Stimulated activated naive B cell treated with anti-CD40 and anti-IgM and Interleukin-4, amounts not matched to agents 10 μg/mL and 1 μg/mL and 100 μg/mL, for 72 hours (primary cell): ENCODE data around the gene ERAP2.
A peak's percentile ranks its signal among the peaks of the same experiment; 100 is the strongest.

Source experiments
- ATAC-seq, 2 donors: fragments of 150-1000 bp; cut with Tn5 transposase; replicated peaks; 2 replicates each; pipeline ENCODE4 v1.10.0; 2021; ENCODE audit warnings: moderate library complexity in 1 of 2
- DNase-seq: peaks from one replicate; pipeline ENCODE4 v3.0.0; 2021
- H3K27ac Mint-ChIP-seq: one replicate; pipeline ENCODE4 v1.8.0; 2022; ENCODE audit warnings: mild to moderate bottlenecking, mixed read lengths
- H3K27me3 Mint-ChIP-seq, 2 donors: one replicate each; pipeline ENCODE4 v1.8.0; 2022; ENCODE audit warnings: mixed read lengths in 2 of 2
- H3K36me3 Mint-ChIP-seq, 2 donors: one replicate each; pipeline ENCODE4 v1.8.0; 2022; ENCODE audit warnings: mixed read lengths in 2 of 2, mild to moderate bottlenecking in 1 of 2
- H3K4me1 Mint-ChIP-seq, 2 donors: one replicate each; pipeline ENCODE4 v1.8.0; 2022; ENCODE audit warnings: mixed read lengths in 2 of 2, mild to moderate bottlenecking in 1 of 2
- H3K4me3 Mint-ChIP-seq, 2 donors: one replicate each; pipeline ENCODE4 v1.8.0; 2022; ENCODE audit warnings: mild to moderate bottlenecking in 2 of 2, mixed read lengths in 2 of 2, moderate library complexity in 1 of 2
- H3K9me3 Mint-ChIP-seq, 2 donors: one replicate each; pipeline ENCODE4 v1.8.0; 2022; ENCODE audit warnings: mixed read lengths in 2 of 2, mild to moderate bottlenecking in 1 of 2

Gene ERAP2

DNA sequence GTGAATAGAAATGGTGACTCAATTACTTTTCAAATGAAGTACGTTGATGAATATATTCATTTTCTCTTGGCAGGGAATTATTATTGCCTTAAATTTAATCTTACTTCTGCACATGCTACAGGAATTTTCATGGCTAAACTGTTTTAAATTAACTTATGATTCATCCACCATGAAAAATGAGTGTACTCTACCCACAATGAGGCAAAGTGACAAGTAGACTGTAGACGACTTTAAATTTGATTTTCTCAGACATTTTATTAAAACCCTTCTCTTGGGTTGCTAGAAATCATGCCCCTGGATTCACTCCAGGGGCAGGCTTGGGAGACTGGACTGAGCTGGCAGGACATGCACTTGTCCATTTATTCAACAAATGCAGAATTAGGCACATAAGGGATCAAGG lies 23.5 kb upstream of the ERAP2 start:
- Mint-ChIP-seq H3K4me1 (no peaks in the 10 kb centered on the region), H3K27ac (no peak overlapping the region), H3K9me3 (peaks cover 4% of the 10 kb centered on the region in 2 donors), H3K4me3 (no peak overlapping the region), H3K27me3 (no peaks in the 10 kb centered on the region), H3K36me3 (peaks cover 0 to 4% of the 10 kb centered on the region in 2 donors)
- ATAC-seq (no peak), DNase-seq (no peak)

DNA sequence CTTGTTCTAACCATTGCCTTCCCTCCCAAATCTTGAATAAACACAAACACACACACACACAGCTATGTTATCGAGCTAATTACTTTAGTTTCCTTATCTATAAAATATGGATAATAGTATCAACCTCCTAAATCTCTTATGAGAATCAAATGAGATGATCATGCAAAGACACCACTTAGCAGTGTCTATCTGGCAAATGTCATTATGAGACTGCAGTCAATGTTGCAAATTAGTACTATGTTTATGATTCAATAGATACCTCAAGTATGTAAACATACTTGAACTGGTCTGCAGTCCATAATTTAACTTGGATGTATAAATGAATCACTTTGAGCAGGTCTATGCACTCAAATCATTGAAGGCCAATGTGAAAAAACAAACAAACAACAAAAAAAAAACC lies 22.2 kb upstream of the ERAP2 start:
- H3K36me3 Mint-ChIP-seq, result peaks cover 0 to 4% of the 10 kb centered on the region in 2 donors
- no peak overlapping the region for H3K27ac Mint-ChIP-seq
- ATAC-seq (no peak), DNase-seq (no peak)
- no peak overlapping the region for H3K4me3 Mint-ChIP-seq
- H3K9me3 Mint-ChIP-seq, result peaks cover 4% of the 10 kb centered on the region in 2 donors
- no peaks in the 10 kb centered on the region for H3K4me1 Mint-ChIP-seq
- no peaks in the 10 kb centered on the region for H3K27me3 Mint-ChIP-seq

DNA sequence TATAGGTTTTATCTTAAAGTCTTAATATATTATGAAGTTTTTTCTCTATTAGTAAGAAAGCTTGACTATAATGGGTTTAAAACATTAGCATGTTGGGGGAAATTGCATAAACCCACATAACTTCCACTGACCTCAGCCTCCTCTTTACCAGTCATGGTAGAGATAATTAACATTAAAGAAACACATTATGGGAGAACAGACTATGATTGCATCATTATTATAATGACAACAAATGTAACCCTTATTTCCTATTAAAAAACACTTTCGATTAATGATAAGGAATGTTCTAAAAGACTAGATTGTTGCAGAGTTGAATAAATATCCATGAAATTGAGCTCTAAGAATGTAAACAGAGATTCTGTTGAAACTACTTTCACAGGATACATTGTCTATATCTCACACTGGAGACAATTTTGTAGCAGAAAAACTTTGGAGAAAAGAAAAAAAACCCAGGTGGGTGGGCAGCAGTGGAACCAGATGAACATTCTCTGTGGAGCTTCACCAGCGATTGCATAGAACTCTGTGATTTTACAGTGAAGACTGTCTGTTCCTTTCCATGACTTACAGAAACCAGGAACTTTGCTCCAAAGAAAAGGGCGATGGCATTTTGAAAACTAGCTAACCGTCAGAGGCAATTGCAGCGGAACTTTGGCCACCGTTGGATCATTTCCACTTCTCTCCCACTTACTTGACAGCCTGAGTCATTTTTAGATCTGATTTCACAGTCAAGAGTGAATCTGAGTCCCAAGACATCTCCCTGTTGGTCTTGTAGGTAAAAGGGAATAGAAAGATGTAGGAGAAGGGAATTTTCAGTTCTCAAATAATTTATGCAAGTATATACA lies 21.0 kb upstream of the ERAP2 start:
- DNase-seq (no peak), ATAC-seq (no peak)
- Mint-ChIP-seq H3K36me3 (no peaks in the 10 kb centered on the region), H3K27ac (no peak overlapping the region), H3K27me3 (no peaks in the 10 kb centered on the region), H3K4me1 (no peaks in the 10 kb centered on the region), H3K9me3 (no peaks in the 10 kb centered on the region), H3K4me3 (no peak overlapping the region)

DNA sequence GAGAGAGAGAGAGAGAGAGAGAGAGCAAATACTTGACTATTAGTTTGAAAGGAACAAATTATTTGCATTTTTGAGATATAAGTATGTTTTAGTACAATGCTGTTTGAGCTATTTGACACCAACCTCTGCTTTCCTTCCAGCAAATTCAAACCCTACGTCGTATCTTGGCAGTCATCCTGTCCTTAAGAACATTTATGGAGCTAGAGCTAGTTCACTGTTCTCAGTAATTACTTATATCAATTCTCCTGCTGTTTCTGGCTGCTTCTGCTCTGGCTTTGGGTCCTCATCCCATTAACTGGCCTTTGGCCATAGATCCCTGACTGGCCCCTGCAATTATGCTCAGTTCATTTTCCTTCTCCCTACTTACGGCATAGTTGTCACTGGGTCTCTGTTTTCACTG lies 19.9 kb upstream of the ERAP2 start:
- H3K36me3 Mint-ChIP-seq, result no peaks in the 10 kb centered on the region
- H3K4me1 Mint-ChIP-seq, result peaks cover 5 to 7% of the 10 kb centered on the region in 2 donors
- H3K9me3 Mint-ChIP-seq, result no peaks in the 10 kb centered on the region
- H3K27ac Mint-ChIP-seq, result no peak overlapping the region
- no peak for DNase-seq
- no peaks in the 10 kb centered on the region for H3K27me3 Mint-ChIP-seq
- H3K4me3 Mint-ChIP-seq, result no peak overlapping the region
- ATAC-seq, result no peak

DNA sequence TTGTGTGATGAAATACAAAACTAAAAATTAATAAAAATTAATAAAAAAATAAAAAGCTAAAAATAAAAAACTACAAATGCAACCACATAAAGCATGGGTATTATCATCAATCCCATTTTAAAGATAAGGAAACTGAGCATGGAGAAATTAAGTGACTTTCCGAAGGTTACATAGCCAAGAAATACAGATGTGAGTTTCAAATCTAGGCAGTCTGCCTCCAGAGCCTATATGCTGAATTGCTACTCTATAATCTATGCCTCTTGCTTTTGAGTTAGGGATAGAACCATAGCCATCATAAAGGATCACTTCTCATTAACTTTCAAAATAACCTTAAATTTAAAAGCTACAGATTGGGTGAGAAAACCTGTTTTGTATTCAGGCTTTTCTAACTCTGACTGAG lies 18.8 kb upstream of the ERAP2 start:
- no peak overlapping the region for H3K4me3 Mint-ChIP-seq
- no peak overlapping the region for H3K27ac Mint-ChIP-seq
- no peaks in the 10 kb centered on the region for H3K27me3 Mint-ChIP-seq
- peaks cover 5 to 9% of the 10 kb centered on the region in 2 donors for H3K4me1 Mint-ChIP-seq
- H3K36me3 Mint-ChIP-seq, result no peaks in the 10 kb centered on the region
- DNase-seq (no peak), ATAC-seq (no peak)
- no peaks in the 10 kb centered on the region for H3K9me3 Mint-ChIP-seq

DNA sequence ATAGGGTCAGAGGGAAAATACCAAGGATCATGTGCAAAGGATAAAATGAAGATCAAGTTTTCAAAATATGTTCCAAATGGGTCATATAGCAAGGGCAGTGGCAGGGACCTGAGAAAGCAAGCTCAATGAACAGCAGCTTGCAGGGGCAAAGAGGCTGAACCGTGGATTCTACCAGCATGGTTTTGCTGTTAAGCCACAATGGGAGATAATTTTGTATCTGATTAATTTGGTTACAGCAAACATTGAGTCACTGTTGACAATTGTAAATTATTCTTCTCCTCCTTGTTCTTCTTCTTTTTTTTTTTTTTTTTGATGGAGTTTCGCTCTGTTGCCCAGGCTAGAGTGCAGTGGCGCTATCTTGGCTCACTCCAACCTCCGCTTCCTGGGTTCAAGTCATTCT lies 18.4 kb upstream of the ERAP2 start:
- Mint-ChIP-seq H3K4me1 (peaks cover 5 to 11% of the 10 kb centered on the region in 2 donors), H3K27me3 (no peaks in the 10 kb centered on the region), H3K27ac (no peak overlapping the region), H3K9me3 (no peaks in the 10 kb centered on the region), H3K4me3 (no peak overlapping the region), H3K36me3 (no peaks in the 10 kb centered on the region)
- no peak for DNase-seq
- ATAC-seq, result no peak

DNA sequence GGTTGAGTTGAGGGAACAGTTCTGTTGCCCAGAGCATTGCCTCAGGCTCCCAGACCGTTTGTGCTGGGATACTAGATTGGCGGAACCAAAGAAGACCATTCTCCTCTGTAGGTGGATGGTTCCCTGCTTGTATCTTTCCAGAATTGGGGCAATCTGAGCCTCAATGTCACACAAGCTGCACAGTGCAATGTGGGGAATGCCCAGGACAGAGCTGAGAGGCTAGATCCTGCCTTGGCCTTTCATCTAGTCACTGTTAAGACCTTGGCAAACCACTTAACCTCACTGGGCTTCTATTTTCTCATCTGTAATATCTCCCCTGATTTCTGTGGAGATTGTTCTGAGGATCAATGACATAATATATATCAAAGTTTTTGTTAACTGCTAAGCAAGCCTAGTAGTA lies 16.9 kb upstream of the ERAP2 start:
- ATAC-seq (no peak), DNase-seq (no peak)
- H3K27me3 Mint-ChIP-seq, result no peaks in the 10 kb centered on the region
- H3K36me3 Mint-ChIP-seq, result no peaks in the 10 kb centered on the region
- H3K4me3 Mint-ChIP-seq, result no peak overlapping the region
- H3K9me3 Mint-ChIP-seq, result no peaks in the 10 kb centered on the region
- H3K4me1 Mint-ChIP-seq, result peaks cover 10 to 15% of the 10 kb centered on the region in 2 donors
- no peak overlapping the region for H3K27ac Mint-ChIP-seq

DNA sequence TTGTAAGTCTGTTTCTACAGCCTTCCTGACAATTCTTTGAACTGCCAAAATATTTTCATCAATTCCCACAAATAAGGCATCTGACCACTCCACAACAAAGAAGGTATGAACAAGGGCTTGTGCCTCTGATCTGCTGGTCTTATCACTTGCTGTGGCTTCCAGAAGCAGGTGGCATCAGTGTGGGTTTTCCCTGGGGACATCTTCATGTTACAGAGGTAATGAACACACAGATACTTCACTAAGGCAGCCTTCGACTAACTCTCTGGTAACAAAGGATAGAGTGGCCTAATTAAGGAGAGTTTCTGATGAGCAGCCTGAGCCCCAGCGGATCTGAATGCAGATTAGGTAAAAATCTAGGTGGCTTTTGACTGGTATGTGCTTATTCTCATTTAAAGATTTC lies 15.2 kb upstream of the ERAP2 start:
- peak; percentile 74 to 80 for ATAC-seq
- Mint-ChIP-seq H3K4me3 (no peak overlapping the region), H3K27me3 (no peaks in the 10 kb centered on the region), H3K27ac (peak overlapping the region; percentile 32), H3K36me3 (no peaks in the 10 kb centered on the region), H3K9me3 (no peaks in the 10 kb centered on the region), H3K4me1 (peaks cover 10 to 15% of the 10 kb centered on the region in 2 donors)
- no peak for DNase-seq

DNA sequence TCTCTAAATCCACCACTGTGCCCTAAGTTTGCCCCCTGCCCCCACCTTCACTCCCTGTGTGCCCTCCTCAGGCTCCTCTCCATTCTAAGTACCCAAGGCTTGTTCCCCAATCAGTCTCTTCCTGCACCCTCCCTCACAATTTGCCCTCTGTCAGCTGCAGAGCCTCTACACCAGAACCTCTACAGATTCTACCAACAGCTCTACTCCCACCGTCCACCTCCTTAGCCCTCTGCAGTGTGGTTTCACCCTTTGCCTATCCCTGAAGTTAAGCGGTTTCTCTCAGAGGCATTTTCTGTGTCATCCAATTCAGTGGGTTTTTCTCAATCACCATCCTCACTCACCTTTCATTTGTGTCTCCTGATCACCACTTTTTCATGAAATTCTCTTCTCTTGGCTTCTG lies 13.2 kb upstream of the ERAP2 start:
- ATAC-seq (no peak), DNase-seq (no peak)
- Mint-ChIP-seq H3K36me3 (no peaks in the 10 kb centered on the region), H3K27ac (no peak overlapping the region), H3K9me3 (no peaks in the 10 kb centered on the region), H3K4me3 (no peak overlapping the region), H3K4me1 (peaks cover 11 to 15% of the 10 kb centered on the region in 2 donors), H3K27me3 (no peaks in the 10 kb centered on the region)

DNA sequence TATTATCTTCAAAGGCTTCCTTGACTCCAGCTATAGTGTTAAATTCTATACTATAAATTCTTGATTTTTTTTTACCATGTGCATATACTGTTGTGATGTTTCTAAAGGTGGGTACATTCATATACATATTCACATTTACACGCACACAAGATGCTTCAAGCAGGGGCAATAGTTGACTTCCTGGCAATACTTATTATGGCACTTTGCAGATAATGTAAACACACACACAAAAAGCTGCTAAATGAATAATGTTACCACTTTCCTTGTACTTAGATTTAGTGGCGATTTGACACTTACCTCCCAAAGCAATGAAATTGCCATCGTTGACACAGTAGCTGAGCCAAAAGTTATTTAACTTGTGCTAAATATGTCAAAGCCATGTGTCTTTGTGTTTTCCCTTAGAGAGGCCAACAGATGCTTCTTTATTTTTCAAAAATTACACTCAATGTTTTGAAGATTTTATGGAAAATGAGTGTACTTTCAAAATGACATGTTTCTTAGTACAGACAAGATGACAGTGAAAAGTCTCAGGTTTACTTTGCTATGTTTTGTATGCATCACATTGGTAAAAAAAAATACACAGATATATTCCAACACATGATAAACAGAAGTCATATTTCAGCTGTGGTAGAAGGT lies 12.2 kb upstream of the ERAP2 start:
- Mint-ChIP-seq H3K9me3 (no peaks in the 10 kb centered on the region), H3K36me3 (no peaks in the 10 kb centered on the region)

DNA sequence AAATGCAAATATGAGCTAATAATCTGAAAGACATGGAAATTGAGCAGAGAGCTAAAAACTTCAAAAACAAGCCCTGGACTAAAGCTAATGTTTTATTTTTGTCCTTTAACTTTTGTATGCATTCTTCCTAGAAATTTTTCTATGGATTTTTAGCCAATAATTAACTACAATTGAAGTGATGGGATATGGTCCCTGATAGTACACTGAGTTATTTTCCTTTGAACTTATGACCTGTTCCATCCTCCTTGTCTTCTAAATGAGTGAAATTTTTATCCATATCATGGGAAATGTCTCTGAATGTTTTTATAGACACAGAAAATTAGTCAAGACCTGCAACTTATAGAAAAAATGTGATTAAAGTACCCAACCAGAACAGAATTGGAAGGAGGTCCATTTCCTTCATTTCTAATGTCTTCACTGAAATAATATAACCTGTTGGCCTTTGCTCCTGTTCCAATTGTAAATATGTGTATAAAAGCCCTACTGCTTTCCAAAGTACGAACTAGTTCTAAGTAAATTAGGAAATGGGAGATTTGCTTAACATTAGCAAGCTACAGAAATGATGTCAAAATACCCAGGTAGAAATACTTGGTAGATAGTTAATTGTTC lies 11.3 kb upstream of the ERAP2 start:
- H3K36me3 Mint-ChIP-seq, result no peaks in the 10 kb centered on the region
- no peak for DNase-seq
- H3K4me1 Mint-ChIP-seq, result peaks cover 23 to 31% of the 10 kb centered on the region in 2 donors
- no peak overlapping the region for H3K27ac Mint-ChIP-seq
- no peaks in the 10 kb centered on the region for H3K27me3 Mint-ChIP-seq
- H3K9me3 Mint-ChIP-seq, result no peaks in the 10 kb centered on the region
- no peak for ATAC-seq
- no peak overlapping the region for H3K4me3 Mint-ChIP-seq

More for the DNA sequence above, 12.2 kb upstream of the ERAP2 start:
- no peaks in the 10 kb centered on the region for H3K27me3 Mint-ChIP-seq
- H3K4me3 Mint-ChIP-seq, result no peak overlapping the region
- ATAC-seq (no peak), DNase-seq (no peak)
- no peak overlapping the region for H3K27ac Mint-ChIP-seq
- peaks cover 15 to 21% of the 10 kb centered on the region in 2 donors for H3K4me1 Mint-ChIP-seq

DNA sequence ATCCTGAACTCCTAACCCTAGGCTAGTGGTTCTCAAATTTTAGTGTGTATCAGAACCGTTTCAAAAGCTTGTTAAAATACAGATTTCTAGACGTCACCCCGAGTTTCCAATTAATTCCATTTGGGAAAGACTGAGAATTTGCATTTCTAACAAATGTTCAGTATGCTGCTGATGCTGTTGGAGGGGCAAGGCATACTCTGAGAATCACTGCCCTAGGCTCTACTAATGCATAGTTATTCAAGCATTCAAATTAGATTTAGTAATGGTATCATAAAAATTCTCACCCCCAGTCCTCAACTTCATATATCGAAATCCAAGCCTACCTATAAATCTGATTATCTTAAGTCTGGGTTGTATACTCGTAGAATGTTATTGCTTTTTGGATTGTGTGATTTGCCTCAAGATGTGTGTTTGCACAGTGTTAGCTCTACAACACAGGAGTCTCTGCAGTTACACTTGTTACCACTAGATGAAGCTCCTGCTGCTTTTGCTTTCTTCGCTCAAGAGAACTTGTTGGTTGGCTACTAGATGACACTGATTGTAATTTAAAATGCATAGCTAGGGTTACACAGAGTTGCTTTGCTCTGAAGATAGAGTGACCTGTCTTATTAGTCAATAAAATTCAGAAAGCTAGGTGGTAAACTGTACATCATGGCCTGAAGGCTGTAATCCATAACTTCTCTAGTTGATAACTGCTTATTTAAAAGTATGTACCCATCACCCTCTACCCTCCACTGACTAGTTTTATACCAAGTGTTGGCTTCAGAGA lies 7.5 kb upstream of the ERAP2 start:
- DNase-seq (no peak), ATAC-seq (peak; percentile 78 to 82)
- Mint-ChIP-seq H3K27me3 (no peaks in the 10 kb centered on the region), H3K36me3 (no peaks in the 10 kb centered on the region), H3K9me3 (no peaks in the 10 kb centered on the region), H3K27ac (peak overlapping the region; percentile 62), H3K4me1 (peaks cover 34 to 47% of the 10 kb centered on the region in 2 donors), H3K4me3 (no peak overlapping the region)

DNA sequence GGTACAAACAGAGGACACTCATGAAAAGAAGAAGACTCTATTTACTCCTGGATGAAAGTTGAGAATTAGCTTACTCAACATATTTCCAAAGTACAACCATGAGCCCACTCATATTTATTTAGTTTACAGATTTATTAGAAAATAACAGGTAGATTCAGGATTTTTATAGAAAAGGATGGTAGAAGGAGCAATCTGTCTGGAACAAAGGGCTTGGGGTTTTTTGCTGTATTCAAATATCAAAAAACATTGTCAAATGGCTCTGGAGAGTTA lies 7.0 kb upstream of the ERAP2 start:
- Mint-ChIP-seq H3K4me1 (peaks cover 37 to 52% of the 10 kb centered on the region in 2 donors), H3K36me3 (no peaks in the 10 kb centered on the region), H3K4me3 (no peak overlapping the region), H3K27me3 (no peaks in the 10 kb centered on the region), H3K9me3 (no peaks in the 10 kb centered on the region), H3K27ac (no peak overlapping the region)
- DNase-seq, result no peak
- ATAC-seq, result no peak
